Activated CD8-positive, alpha-beta T cell treated with anti-CD3 and anti-CD28 coated beads, Interleukin-2, amount 10 ng/mL, durations not matched to agents 7 days and 5 days (primary cell): Measurements from ENCODE around the gene TMBIM6. TPM values are rescaled to one million over a fixed set of nuclear protein-coding genes. Genes with fewer than 3 reads are reported as not detected.

ENCODE experiments used
- ATAC-seq: fragments of 150-1000 bp; cut with Tn5 transposase; one replicate; pipeline ENCODE4 v1.10.0; 2021; ENCODE audit warnings: moderate library complexity
- CTCF ChIA-PET: fragments of 350-600 bp; sonication (Branson Sonifier 250); formaldehyde crosslinking; loops from one replicate; lab custom pipeline; 2021; ENCODE audit warnings: antibody characterized with exemption; lab: Charles Lee
- POLR2A ChIA-PET: fragments of 350-600 bp; sonication (Branson Sonifier 250); formaldehyde crosslinking; loops from one replicate; lab custom pipeline; 2021; ENCODE audit warnings: antibody characterized with exemption; lab: Charles Lee
- DNase-seq: peaks from one replicate; pipeline ENCODE4 v3.0.0-alpha.2; 2020
- H3K27ac Mint-ChIP-seq: one replicate; pipeline ENCODE4 v1.8.0; 2021; ENCODE audit warnings: mild to moderate bottlenecking, mixed read lengths
- H3K27me3 Mint-ChIP-seq: one replicate; pipeline ENCODE4 v1.8.0; 2021; ENCODE audit warnings: low read depth, mixed read lengths
- H3K36me3 Mint-ChIP-seq: one replicate; pipeline ENCODE4 v1.8.0; 2021; ENCODE audit warnings: low read depth, mixed read lengths
- H3K4me1 Mint-ChIP-seq: one replicate; pipeline ENCODE4 v1.8.0; 2021; ENCODE audit warnings: low read depth, mixed read lengths
- H3K4me3 Mint-ChIP-seq: one replicate; pipeline ENCODE4 v1.8.0; 2021; ENCODE audit warnings: mild to moderate bottlenecking, mixed read lengths
- H3K9me3 Mint-ChIP-seq: one replicate; pipeline ENCODE4 v1.8.0; 2022; ENCODE audit warnings: mixed read lengths; ENCODE audit not compliant: insufficient read depth
- total RNA-seq, 2 experiments: library from RNA; stranded (reverse); gene quantifications; one replicate each; pipeline ENCODE4 v1.2.3, GENCODE V29; 2021

The TMBIM6 gene
- total RNA-seq: 100 to 1,000 TPM; 420 TPM

GRCh38 chr12:49740930-49741881 is at the start of gene TMBIM6:
TMBIM6 (plus strand) TSS chr12:49741557; CDS start chr12:49752494, 10,937 bp downstream.
- CTCF ChIA-PET: interaction anchor here (0.6 to 3.1 kb wide), 56 partner anchors 8 to 270 kb away, joined by 3 to 117 read pairs (median 4); partner anchors contain the start of genes BCDIN3D, FMNL3, NCKAP5L and PRPF40B
- POLR2A ChIA-PET: interaction anchor here (0.6 to 2.2 kb wide), 56 partner anchors 9 to 611 kb away, joined by 3 to 57 read pairs (median 5); partner anchors contain the start of genes BCDIN3D, COX14, FMNL3 and NCKAP5L
- peaks cover 30% of the 10 kb centered on the region for H3K36me3 Mint-ChIP-seq
- H3K27me3 Mint-ChIP-seq: no peaks in the 10 kb centered on the region
- peaks cover 28% of the 10 kb centered on the region for H3K4me1 Mint-ChIP-seq
- H3K9me3 Mint-ChIP-seq: no peaks in the 10 kb centered on the region
- DNase-seq: peak; percentile 100
- peak within 1 kb of the TSS; percentile 97 for H3K27ac Mint-ChIP-seq
- peak within 1 kb of the TSS; percentile 85 for H3K4me3 Mint-ChIP-seq
- ATAC-seq: peak; percentile 94

- Mint-ChIP-seq H3K4me3 (no peak overlapping the region), H3K4me1 (peaks cover 30% of the 10 kb centered on the region), H3K27ac (no peak overlapping the region), H3K9me3 (no peaks in the 10 kb centered on the region), H3K27me3 (no peaks in the 10 kb centered on the region), H3K36me3 (peaks cover 6% of the 10 kb centered on the region)
- ATAC-seq (no peak), DNase-seq (no peak)
- ChIA-PET CTCF (interaction anchor here (0.6 to 6.1 kb wide), 8 partner anchors 10 to 48 kb away, joined by 3 to 46 read pairs (median 4); partner anchors contain the start of genes FMNL3 and TMBIM6), POLR2A (interaction anchor here (0.6 to 1.4 kb wide), 2 partner anchors 10 to 1825 kb away, joined by 4 read pairs; no protein-coding TSS in a partner anchor)
These were observed 48.5 kb upstream of the TMBIM6 start for GRCh38 chr12:49692851-49693250.

GRCh38 chr12:49693931-49694444 is 47.4 kb upstream of the TMBIM6 start:
- peaks cover 6% of the 10 kb centered on the region for H3K36me3 Mint-ChIP-seq
- H3K4me3 Mint-ChIP-seq: no peak overlapping the region
- no peak for ATAC-seq
- ChIA-PET CTCF (interaction anchor here (1.3 to 5.9 kb wide), 4 partner anchors 10 to 53 kb away, joined by 3 to 45 read pairs (median 4); partner anchors contain the start of gene TMBIM6), POLR2A (interaction anchor here (0.7 to 1.4 kb wide), 2 partner anchors 9 to 11 kb away, joined by 3 to 4 read pairs; no protein-coding TSS in a partner anchor)
- no peaks in the 10 kb centered on the region for H3K27me3 Mint-ChIP-seq
- no peaks in the 10 kb centered on the region for H3K9me3 Mint-ChIP-seq
- no peak overlapping the region for H3K27ac Mint-ChIP-seq
- DNase-seq: no peak
- peaks cover 36% of the 10 kb centered on the region for H3K4me1 Mint-ChIP-seq

GRCh38 chr12:49696723-49697122 is 44.6 kb upstream of the TMBIM6 start:
- H3K4me3 Mint-ChIP-seq: no peak overlapping the region
- H3K9me3 Mint-ChIP-seq: no peaks in the 10 kb centered on the region
- CTCF ChIA-PET: interaction anchor here (1.2 to 1.7 kb wide), 4 partner anchors 10 to 338 kb away, joined by 3 to 9 read pairs (median 6); partner anchors contain the start of gene FMNL3
- peaks cover 39% of the 10 kb centered on the region for H3K4me1 Mint-ChIP-seq
- ATAC-seq: no peak
- no peak overlapping the region for H3K27ac Mint-ChIP-seq
- no peak for DNase-seq
- peaks cover 8% of the 10 kb centered on the region for H3K36me3 Mint-ChIP-seq
- POLR2A ChIA-PET: interaction anchor here (1.4 to 1.8 kb wide), 2 partner anchors 17 to 26 kb away, joined by 4 to 6 read pairs; no protein-coding TSS in a partner anchor
- H3K27me3 Mint-ChIP-seq: no peaks in the 10 kb centered on the region

- ChIA-PET CTCF (interaction anchor here (1.5 to 3.2 kb wide), 6 partner anchors 9 to 61 kb away, joined by 4 to 17 read pairs (median 10); partner anchors contain the start of gene FMNL3), POLR2A (interaction anchor here (1.8 kb wide), 1 partner anchor 27 kb away, joined by 6 read pairs; no protein-coding TSS in a partner anchor)
- peaks cover 48% of the 10 kb centered on the region for H3K4me1 Mint-ChIP-seq
These were observed 43.5 kb upstream of the TMBIM6 start for GRCh38 chr12:49697808-49698207.

GRCh38 chr12:49698619-49699545 is 42.5 kb upstream of the TMBIM6 start:
- POLR2A ChIA-PET: interaction anchor here (0.7 to 1.4 kb wide), 4 partner anchors 16 to 43 kb away, joined by 3 to 6 read pairs (median 4); partner anchors contain the start of gene TMBIM6
- ATAC-seq (peak; percentile 78), DNase-seq (peak; percentile 68)
- H3K9me3 Mint-ChIP-seq: no peaks in the 10 kb centered on the region
- H3K27me3 Mint-ChIP-seq: no peaks in the 10 kb centered on the region
- H3K27ac Mint-ChIP-seq: peak overlapping the region; percentile 92
- H3K4me3 Mint-ChIP-seq: peak overlapping the region; percentile 76
- CTCF ChIA-PET: interaction anchor here (1.3 to 3.2 kb wide), 9 partner anchors 8 to 62 kb away, joined by 4 to 17 read pairs (median 7); partner anchors contain the start of genes FMNL3 and TMBIM6
- H3K4me1 Mint-ChIP-seq: peaks cover 58% of the 10 kb centered on the region
- H3K36me3 Mint-ChIP-seq: peaks cover 7% of the 10 kb centered on the region

More at GRCh38 chr12:49697808-49698207, 43.5 kb upstream of the TMBIM6 start:
- Mint-ChIP-seq H3K9me3 (no peaks in the 10 kb centered on the region), H3K4me3 (no peak overlapping the region), H3K27me3 (no peaks in the 10 kb centered on the region), H3K36me3 (peaks cover 8% of the 10 kb centered on the region), H3K27ac (no peak overlapping the region)
- ATAC-seq (no peak), DNase-seq (no peak)

GRCh38 chr12:49702009-49702408 is 39.3 kb upstream of the TMBIM6 start:
- peaks cover 11% of the 10 kb centered on the region for H3K36me3 Mint-ChIP-seq
- ChIA-PET CTCF (interaction anchor here (1.5 to 18.3 kb wide), 5 partner anchors 18 to 137 kb away, joined by 4 to 695 read pairs (median 97); partner anchors contain the start of gene PRPF40B), POLR2A (interaction anchor here (0.9 to 2.7 kb wide), 2 partner anchors 31 to 39 kb away, joined by 3 to 9 read pairs; no protein-coding TSS in a partner anchor)
- no peak overlapping the region for H3K27ac Mint-ChIP-seq
- H3K9me3 Mint-ChIP-seq: no peaks in the 10 kb centered on the region
- no peak overlapping the region for H3K4me3 Mint-ChIP-seq
- DNase-seq (no peak), ATAC-seq (no peak)
- no peaks in the 10 kb centered on the region for H3K27me3 Mint-ChIP-seq
- H3K4me1 Mint-ChIP-seq: peaks cover 75% of the 10 kb centered on the region

GRCh38 chr12:49702676-49703215 is 38.6 kb upstream of the TMBIM6 start:
- no peaks in the 10 kb centered on the region for H3K9me3 Mint-ChIP-seq
- DNase-seq (no peak), ATAC-seq (no peak)
- no peaks in the 10 kb centered on the region for H3K27me3 Mint-ChIP-seq
- peaks cover 72% of the 10 kb centered on the region for H3K4me1 Mint-ChIP-seq
- no peak overlapping the region for H3K4me3 Mint-ChIP-seq
- ChIA-PET POLR2A (interaction anchor here (1.0 to 4.8 kb wide), 8 partner anchors 10 to 140 kb away, joined by 3 to 30 read pairs (median 4); partner anchors contain the start of genes BCDIN3D and MCRS1), CTCF (interaction anchor here (0.8 to 18.3 kb wide), 14 partner anchors 10 to 344 kb away, joined by 3 to 695 read pairs (median 8); partner anchors contain the start of genes PRPF40B and TMBIM6)
- no peak overlapping the region for H3K27ac Mint-ChIP-seq
- H3K36me3 Mint-ChIP-seq: peaks cover 9% of the 10 kb centered on the region

- peaks cover 9% of the 10 kb centered on the region for H3K36me3 Mint-ChIP-seq
- CTCF ChIA-PET: interaction anchor here (0.7 to 18.3 kb wide), 19 partner anchors 8 to 345 kb away, joined by 3 to 695 read pairs (median 4); partner anchors contain the start of genes PRPF40B and TMBIM6
These were observed 37.7 kb upstream of the TMBIM6 start for GRCh38 chr12:49703647-49704137.

More at GRCh38 chr12:49703647-49704137, 37.7 kb upstream of the TMBIM6 start:
- Mint-ChIP-seq H3K27ac (peak overlapping the region; percentile 32), H3K4me3 (peak overlapping the region; percentile 38), H3K4me1 (peaks cover 64% of the 10 kb centered on the region), H3K9me3 (no peaks in the 10 kb centered on the region), H3K27me3 (peaks cover 2% of the 10 kb centered on the region)
- DNase-seq: peak; percentile 52
- no peak for ATAC-seq
- POLR2A ChIA-PET: interaction anchor here (0.8 to 4.8 kb wide), 12 partner anchors 10 to 336 kb away, joined by 3 to 30 read pairs (median 4); partner anchors contain the start of genes BCDIN3D, SPATS2 and TMBIM6
